Thyroid gland (tissue), 4 donors: ENCODE data around the gene VAV3. TPM values are rescaled to one million over a fixed set of nuclear protein-coding genes. Genes with fewer than 3 reads are reported as not detected.

Source experiments
- DNase-seq, 2 donors: peaks; one replicate each; pipeline ENCODE4 v3.0.0-alpha.2; 2019
- H3K27ac ChIP-seq, 3 donors: fragments of 200-600 bp; sonication (generic); 1 replicate in 2 of 3; 2 replicates in 1 of 3; pipeline ENCODE4 v1.5.1; 2016 to 2019; ENCODE audit warnings: mild to moderate bottlenecking in 1 of 3, moderate library complexity in 1 of 3
- H3K27me3 ChIP-seq: fragments of 200-600 bp; sonication (generic); one replicate; pipeline ENCODE4 v1.5.1; 2019
- H3K36me3 ChIP-seq, 2 donors: fragments of 200-600 bp; sonication (generic); one replicate each; pipeline ENCODE4 v1.5.1; 2016 to 2019
- H3K4me1 ChIP-seq, 2 donors: fragments of 200-600 bp; sonication (generic); one replicate each; pipeline ENCODE4 v1.5.1; 2017 to 2019
- H3K4me3 ChIP-seq, 3 donors: fragments of 200-600 bp; sonication (generic); replicated peaks in 1 of 3; 1 replicate in 2 of 3; 2 replicates in 1 of 3; pipeline ENCODE4 v1.5.1; 2016; ENCODE audit warnings: mild to moderate bottlenecking in 1 of 3
- H3K9me3 ChIP-seq: fragments of 200-600 bp; sonication (generic); one replicate; pipeline ENCODE4 v1.5.1; 2017
- CTCF ChIP-seq, 6 experiments: fragments of 200-600 bp in 3 of 6; fragments of 450-650 bp in 3 of 6; sonication (generic) in 3 of 6; IDR thresholded peaks; one replicate each; pipeline ENCODE4 v1.5.1; 2016 to 2019; ENCODE audit warnings: antibody characterized with exemption in 6 of 6, mild to moderate bottlenecking in 2 of 6, inconsistent platforms in 1 of 6, moderate library complexity in 1 of 6
- POLR2A ChIP-seq, 2 donors: fragments of 450-650 bp; IDR thresholded peaks; one replicate each; pipeline ENCODE4 v1.6.1; 2017; ENCODE audit warnings: antibody characterized with exemption in 2 of 2, mild to moderate bottlenecking in 2 of 2, moderate library complexity in 1 of 2
- WGBS, 2 donors: methylation state at CpG; one replicate each; pipeline ENCODE4 v1.1.5; 2017; 5-methylcytosine and 5-hydroxymethylcytosine counted together
- intact Hi-C: fragments of 100-400 bp; cut with DNase I; formaldehyde crosslinking; loops from one replicate; pipeline ENCODE4 v1.15.1; 2023
- total RNA-seq, 4 donors: library from RNA; depleted of rRNA; stranded (reverse); fragments of >200 nt; gene quantifications; one replicate each; pipeline ENCODE4 v1.2.3, GENCODE V29; 2016

Gene VAV3
- total RNA-seq, 4 donors from 2014 or later: 14.8 to 22.8 (median 18.8) TPM

GRCh38 chr1:107920561-107920960 is 44.4 kb downstream of the VAV3 start:
- 82 to 88% methylated on average over 1 of the region's 1 CpG for WGBS, 2 donors
- DNase-seq: no peak
- Histone ChIP-seq H3K36me3 (no peaks in the 10 kb centered on the region), H3K4me3 (no peak overlapping the region), H3K27me3 (no peaks in the 10 kb centered on the region), H3K4me1 (no peaks in the 10 kb centered on the region), H3K9me3 (no peaks in the 10 kb centered on the region), H3K27ac (no peak overlapping the region)
- TF ChIP-seq CTCF (IDR thresholded peaks at IDR 0.05): no peak
- no peak for TF ChIP-seq POLR2A (IDR thresholded peaks at IDR 0.05)
- intact Hi-C loops: no loop called here

GRCh38 chr1:107919953-107920352 is 45.0 kb downstream of the VAV3 start:
- Histone ChIP-seq H3K4me3 (no peak overlapping the region), H3K27me3 (no peaks in the 10 kb centered on the region), H3K36me3 (no peaks in the 10 kb centered on the region), H3K27ac (no peak overlapping the region), H3K9me3 (no peaks in the 10 kb centered on the region), H3K4me1 (no peaks in the 10 kb centered on the region)
- DNase-seq: no peak
- 59 to 74% methylated on average over 4 of the region's 4 CpGs for WGBS, 2 donors
- TF ChIP-seq CTCF (IDR thresholded peaks at IDR 0.05) (no peak), POLR2A (IDR thresholded peaks at IDR 0.05) (no peak)
- intact Hi-C loops: no loop called here

- no peak overlapping the region for H3K27ac ChIP-seq
- 91 to 95% methylated on average over 7 of the region's 7 CpGs for WGBS, 2 donors
These were observed 50.7 kb downstream of the VAV3 start for GRCh38 chr1:107914119-107914765.

GRCh38 chr1:107912656-107913055 is 52.3 kb downstream of the VAV3 start:
- no peaks in the 10 kb centered on the region for H3K36me3 ChIP-seq
- no peak for TF ChIP-seq POLR2A (IDR thresholded peaks at IDR 0.05)
- TF ChIP-seq CTCF (IDR thresholded peaks at IDR 0.05): no peak
- H3K4me1 ChIP-seq: peaks cover 3 to 13% of the 10 kb centered on the region in 2 donors
- DNase-seq: no peak
- no peaks in the 10 kb centered on the region for H3K27me3 ChIP-seq
- no peak overlapping the region for H3K27ac ChIP-seq
- WGBS, 2 donors: 77 to 83% methylated on average over 1 of the region's 1 CpG
- intact Hi-C loops: no loop called here
- no peak overlapping the region for H3K4me3 ChIP-seq
- H3K9me3 ChIP-seq: no peaks in the 10 kb centered on the region

More at GRCh38 chr1:107914119-107914765, 50.7 kb downstream of the VAV3 start:
- intact Hi-C loops: no loop called here
- H3K27me3 ChIP-seq: no peaks in the 10 kb centered on the region
- DNase-seq: no peak
- H3K4me3 ChIP-seq: no peak overlapping the region
- H3K4me1 ChIP-seq: peaks cover 3 to 13% of the 10 kb centered on the region in 2 donors
- no peaks in the 10 kb centered on the region for H3K9me3 ChIP-seq
- H3K36me3 ChIP-seq: no peaks in the 10 kb centered on the region
- no peak for TF ChIP-seq CTCF (IDR thresholded peaks at IDR 0.05)
- TF ChIP-seq POLR2A (IDR thresholded peaks at IDR 0.05): no peak

GRCh38 chr1:107900090-107900945 is 64.7 kb downstream of the VAV3 start:
- intact Hi-C loops: no loop called here
- H3K9me3 ChIP-seq: no peaks in the 10 kb centered on the region
- no peaks in the 10 kb centered on the region for H3K27me3 ChIP-seq
- DNase-seq: no peak
- H3K4me3 ChIP-seq: no peak overlapping the region
- peaks cover 0 to 7% of the 10 kb centered on the region in 2 donors for H3K4me1 ChIP-seq
- TF ChIP-seq POLR2A (IDR thresholded peaks at IDR 0.05) (no peak), CTCF (IDR thresholded peaks at IDR 0.05) (no peak)
- whole genome bisulfite sequencing, 2 donors: 83 to 90% methylated on average over 6 of the region's 6 CpGs
- H3K36me3 ChIP-seq: no peaks in the 10 kb centered on the region
- H3K27ac ChIP-seq: no peak overlapping the region
